K562 (cell line): ENCODE measurements around the gene HOXB1.

Source experiments
- ARHGAP35 ChIP-seq: fragments of 450-650 bp; IDR thresholded peaks from 2 replicates; pipeline ENCODE4 v1.6.1; 2018; ENCODE audit not compliant: partially characterized antibody
- CTCF ChIP-seq, 3 experiments: IDR thresholded peaks in 2 of 3; conservative IDR thresholded peaks in 1 of 3; 2 replicates each; pipeline ENCODE4 v1.5.1; 2011 to 2012; ENCODE audit warnings: low read length in 3 of 3, mild to moderate bottlenecking in 3 of 3, control low read depth in 2 of 3, improper control_type of control experiment in 1 of 3, inconsistent platforms in 1 of 3, low read depth in 1 of 3, mixed read lengths in 1 of 3, moderate library complexity in 1 of 3; ENCODE audit not compliant: insufficient read depth in 2 of 3
- E4F1 ChIP-seq: fragments of 250-450 bp; sonication (Bioruptor Pico); IDR thresholded peaks from 2 replicates; pipeline ENCODE4 v1.5.0; 2021; ENCODE audit warnings: mild to moderate bottlenecking, borderline replicate concordance
- ESRRA ChIP-seq: fragments of 450-650 bp; IDR thresholded peaks from 2 replicates; pipeline ENCODE4 v1.6.1; 2014; ENCODE audit warnings: low read depth, mild to moderate bottlenecking, moderate library complexity, borderline replicate concordance
- KDM1A ChIP-seq, 2 experiments: fragments of 450-650 bp; IDR thresholded peaks; 2 replicates each; pipeline ENCODE4 v1.6.1; 2016; ENCODE audit warnings: mild to moderate bottlenecking in 2 of 2
- MAFK ChIP-seq: IDR thresholded peaks from 2 replicates; pipeline ENCODE4 v1.6.1; 2011; ENCODE audit warnings: low read length, improper control_type of control experiment
- MTA3 ChIP-seq: fragments of 450-650 bp; formaldehyde crosslinking; IDR thresholded peaks from 2 replicates; pipeline ENCODE4 v1.6.1; 2017; ENCODE audit warnings: mild to moderate bottlenecking, borderline replicate concordance
- NFYB ChIP-seq: IDR thresholded peaks from 2 replicates; pipeline ENCODE4 v1.6.1; 2011; ENCODE audit warnings: mild to moderate bottlenecking, moderate library complexity; ENCODE audit not compliant: insufficient read length; ENCODE audit errors: extremely low read depth
- SP1 ChIP-seq: sonication (generic); formaldehyde crosslinking; IDR thresholded peaks from 2 replicates; pipeline ENCODE4 v1.8.1; 2022; ENCODE audit warnings: mild to moderate bottlenecking, missing genetic modification reagents
- ZFX ChIP-seq: sonication (generic); formaldehyde crosslinking; IDR thresholded peaks from 2 replicates; pipeline ENCODE4 v1.8.0; 2022; ENCODE audit warnings: mild to moderate bottlenecking, missing genetic modification reagents, moderate library complexity
- ZNF274 ChIP-seq: IDR thresholded peaks from 2 replicates; pipeline ENCODE4 v1.6.1; 2011; ENCODE audit warnings: low read depth, mild to moderate bottlenecking, low read length, moderate library complexity, borderline replicate concordance

GRCh38 chr17:48523010-48523409, 7.8 kb downstream of the HOXB1 start:
- no peak for TF ChIP-seq MAFK
- TF ChIP-seq SP1 (CRISPR knock-in tag) = no peak
- TF ChIP-seq ESRRA = 0 out of 2 replicates have a peak, but pooled peaks have one; percentile 14
- TF ChIP-seq NFYB = no peak
- no peak for TF ChIP-seq E4F1 (CRISPR knock-in tag)
- TF ChIP-seq ZFX (CRISPR knock-in tag) = no peak
- TF ChIP-seq KDM1A (IDR thresholded peaks at IDR 0.05) = 0 out of 4 replicates have a peak, but pooled peaks of 1 of the 2 experiments have one; percentile 22
- no peak for TF ChIP-seq ZNF274
- TF ChIP-seq CTCF (IDR thresholded peaks at IDR 0.05 in 2 of 3, conservative IDR thresholded peaks at IDR 0.05 in 1 of 3; ENCODE audit: insufficient read depth in 2 of 3, low read depth in 1 of 3, low read length in 3 of 3) = peak; percentile 39 to 57 (median 40); a peak in 4 of 6 replicates
- no peak for TF ChIP-seq ARHGAP35
- TF ChIP-seq MTA3 = no peak
